OCI-LY3 (cell line): Measurements from ENCODE around the gene SRSF6.

Experiments used
- CTCF ChIP-seq: fragments of 200-600, 300-600 bp; sonication (generic); IDR thresholded peaks from 2 replicates; pipeline ENCODE4 v1.5.1; 2014; ENCODE audit warnings: antibody characterized with exemption, low read length, low read depth
- EZH2phosphoT487 ChIP-seq: fragments of 200-600 bp; shearing (Covaris generic); IDR thresholded peaks from 2 replicates; pipeline ENCODE4 v1.6.1; 2018; ENCODE audit warnings: antibody characterized with exemption, mixed run types, low read depth

- TF ChIP-seq CTCF, result no peak
- no peak for TF ChIP-seq EZH2phosphoT487
Observed at GRCh38 chr20:43460172-43460829, 2.6 kb downstream of the SRSF6 start.
